ENCODE measurements around the gene SLC22A6.

SLC22A6 gene

GRCh38 chr11:63019506-63019905 lies 34.7 kb upstream of the SLC22A6 start:
- DNase-seq (ENCODE audit: low read depth) = no peak
- TF ChIP-seq, protein P1, sequence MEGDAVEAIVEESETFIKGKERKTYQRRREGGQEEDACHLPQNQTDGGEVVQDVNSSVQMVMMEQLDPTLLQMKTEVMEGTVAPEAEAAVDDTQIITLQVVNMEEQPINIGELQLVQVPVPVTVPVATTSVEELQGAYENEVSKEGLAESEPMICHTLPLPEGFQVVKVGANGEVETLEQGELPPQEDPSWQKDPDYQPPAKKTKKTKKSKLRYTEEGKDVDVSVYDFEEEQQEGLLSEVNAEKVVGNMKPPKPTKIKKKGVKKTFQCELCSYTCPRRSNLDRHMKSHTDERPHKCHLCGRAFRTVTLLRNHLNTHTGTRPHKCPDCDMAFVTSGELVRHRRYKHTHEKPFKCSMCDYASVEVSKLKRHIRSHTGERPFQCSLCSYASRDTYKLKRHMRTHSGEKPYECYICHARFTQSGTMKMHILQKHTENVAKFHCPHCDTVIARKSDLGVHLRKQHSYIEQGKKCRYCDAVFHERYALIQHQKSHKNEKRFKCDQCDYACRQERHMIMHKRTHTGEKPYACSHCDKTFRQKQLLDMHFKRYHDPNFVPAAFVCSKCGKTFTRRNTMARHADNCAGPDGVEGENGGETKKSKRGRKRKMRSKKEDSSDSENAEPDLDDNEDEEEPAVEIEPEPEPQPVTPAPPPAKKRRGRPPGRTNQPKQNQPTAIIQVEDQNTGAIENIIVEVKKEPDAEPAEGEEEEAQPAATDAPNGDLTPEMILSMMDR (IDR thresholded peaks at IDR 0.05; ENCODE audit: low read length, missing control alignments) = no peak
- no peak overlapping the region for H3K4me3 ChIP-seq (replicated peaks; ENCODE audit: low read depth, low read length)

DNA sequence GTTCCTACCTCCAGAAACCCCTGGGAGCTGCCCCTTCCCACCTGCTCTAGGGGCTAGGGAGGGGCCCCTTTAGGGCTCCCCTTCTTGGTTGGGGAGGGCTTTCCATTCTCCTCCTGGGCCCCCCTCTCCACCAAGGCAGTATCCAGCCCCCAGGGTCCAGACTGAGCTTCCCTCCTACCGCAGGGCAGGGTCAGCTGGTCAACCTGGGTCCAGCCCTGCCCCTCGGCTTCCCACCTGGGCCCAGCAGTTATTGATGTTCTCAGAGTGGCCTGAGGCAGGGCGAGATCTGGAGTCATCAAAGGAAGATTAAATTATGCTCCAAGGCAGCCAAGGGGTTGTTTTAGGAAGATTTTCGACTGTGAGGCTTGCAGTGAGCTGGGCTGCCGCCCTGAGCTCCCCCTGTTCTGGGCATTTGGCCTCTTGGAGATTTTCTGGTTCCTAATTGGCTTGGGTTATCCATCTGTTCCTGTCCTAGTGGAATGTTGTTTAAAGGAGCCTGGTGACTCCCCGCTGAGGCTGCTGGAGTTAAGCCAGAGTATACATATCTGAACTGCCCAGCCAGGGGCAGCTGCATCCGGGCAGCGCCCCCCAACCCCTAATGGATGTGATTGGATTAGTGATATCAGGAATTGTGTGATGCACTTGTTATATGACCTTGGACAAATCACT lies 32.7 kb upstream of the SLC22A6 start:
- H3K4me3 ChIP-seq (replicated peaks; ENCODE audit: low read depth, low read length) = no peak overlapping the region
- TF ChIP-seq, protein P1 (IDR thresholded peaks at IDR 0.05; ENCODE audit: low read length, missing control alignments) = no peak
- DNase-seq (ENCODE audit: low read depth) = no peak

DNA sequence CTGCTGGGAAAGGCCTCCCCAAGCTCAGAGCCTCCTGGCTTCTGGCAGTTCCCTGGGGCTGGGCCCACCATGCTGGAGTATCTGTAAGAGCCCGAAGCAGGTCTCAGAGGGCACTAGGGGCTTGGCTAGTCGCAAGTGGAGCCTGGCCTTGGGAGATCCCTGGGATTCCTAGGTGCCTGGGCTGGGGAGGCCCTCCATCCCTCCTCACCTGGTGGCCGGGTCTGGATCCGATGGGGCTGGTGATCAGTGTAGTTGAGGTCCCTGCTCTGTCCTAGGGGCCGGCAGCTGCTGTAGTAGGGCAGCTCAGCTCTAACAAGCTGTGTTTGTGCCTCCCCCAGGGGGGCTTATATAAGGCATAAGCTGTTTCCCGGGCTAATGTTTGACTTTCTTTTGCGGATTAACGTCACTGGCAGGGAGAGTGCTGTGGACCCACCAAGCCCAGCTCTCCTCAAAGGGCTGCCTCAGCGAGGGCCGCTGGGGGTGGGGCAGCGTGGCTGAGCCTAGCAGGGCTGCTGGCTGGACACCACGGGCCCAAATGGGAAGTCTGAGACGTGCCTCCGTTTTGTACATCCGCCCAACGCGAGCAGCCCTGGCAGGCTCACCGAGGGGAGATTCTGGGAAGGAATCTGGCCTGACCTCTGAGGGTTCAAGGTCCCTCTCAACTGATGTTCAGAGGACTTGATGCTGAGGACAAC lies 30.9 kb upstream of the SLC22A6 start, which contains the start of gene SLC22A8:
SLC22A8 (minus strand) TSS at position 321 of the 695 bp plus-strand sequence. CDS start 883 bp downstream, outside the sequence.
- TF ChIP-seq, protein P1 (IDR thresholded peaks at IDR 0.05; ENCODE audit: low read length, missing control alignments) = no peak
- H3K4me3 ChIP-seq (replicated peaks; ENCODE audit: low read depth, low read length) = no peak within 1 kb of the TSS
- DNase-seq (ENCODE audit: low read depth) = no peak

- DNase-seq (ENCODE audit: low read depth) = no peak
- TF ChIP-seq, protein P1 (IDR thresholded peaks at IDR 0.05; ENCODE audit: low read length, missing control alignments) = no peak
- no peak overlapping the region for H3K4me3 ChIP-seq (replicated peaks; ENCODE audit: low read depth, low read length)
Measured at GRCh38 chr11:63014408-63015055, 29.8 kb upstream of the SLC22A6 start.

GRCh38 chr11:63012839-63013238 lies 28.1 kb upstream of the SLC22A6 start:
- DNase-seq (ENCODE audit: low read depth) = no peak
- TF ChIP-seq, protein P1 (IDR thresholded peaks at IDR 0.05; ENCODE audit: low read length, missing control alignments) = no peak
- H3K4me3 ChIP-seq (replicated peaks; ENCODE audit: low read depth, low read length) = no peak overlapping the region

GRCh38 chr11:63012430-63012829 lies 27.7 kb upstream of the SLC22A6 start:
- no peak overlapping the region for H3K4me3 ChIP-seq (replicated peaks; ENCODE audit: low read depth, low read length)
- TF ChIP-seq, protein P1 (IDR thresholded peaks at IDR 0.05; ENCODE audit: low read length, missing control alignments) = no peak

More at GRCh38 chr11:63012430-63012829, 27.7 kb upstream of the SLC22A6 start:
- no peak for DNase-seq (ENCODE audit: low read depth)
